CD4-positive, alpha-beta T cell treated with Interferon alpha-2 for 1 hour (primary cell): ENCODE results near the gene CSNK1G2.

Experiments used
- DNase-seq, 2 donors: peaks; one replicate each; pipeline ENCODE4 v3.0.0-alpha.2; 2020 to 2022

CSNK1G2 gene

GRCh38 chr19:1944916-1945561 lies 4.1 kb downstream of the CSNK1G2 start:
- no peak for DNase-seq

GRCh38 chr19:1945899-1946298 lies 4.9 kb downstream of the CSNK1G2 start:
- DNase-seq, result peak in 1 of 2 donors; percentile 38

GRCh38 chr19:1947651-1948209 lies 6.8 kb downstream of the CSNK1G2 start:
- DNase-seq, result no peak

- no peak for DNase-seq
Measured at GRCh38 chr19:1949304-1950101, 8.5 kb downstream of the CSNK1G2 start.

- no peak for DNase-seq
Measured at GRCh38 chr19:1950640-1951039, 9.7 kb downstream of the CSNK1G2 start.

- no peak for DNase-seq
Measured at GRCh38 chr19:1952635-1953034, 11.7 kb downstream of the CSNK1G2 start.

GRCh38 chr19:1953037-1953436 lies 12.1 kb downstream of the CSNK1G2 start:
- DNase-seq, result no peak

- no peak for DNase-seq
Measured at GRCh38 chr19:1953441-1954094, 12.6 kb downstream of the CSNK1G2 start.

GRCh38 chr19:1954532-1954933 lies 13.6 kb downstream of the CSNK1G2 start:
- no peak for DNase-seq

GRCh38 chr19:1955171-1956121 lies 14.5 kb downstream of the CSNK1G2 start:
- no peak for DNase-seq

- DNase-seq, result no peak
Measured at GRCh38 chr19:1956122-1956494, 15.1 kb downstream of the CSNK1G2 start.

- DNase-seq, result no peak
Measured at GRCh38 chr19:1956868-1957492, 16.0 kb downstream of the CSNK1G2 start.

GRCh38 chr19:1957562-1958248 lies 16.7 kb downstream of the CSNK1G2 start:
- DNase-seq, result no peak

- DNase-seq, result no peak
Measured at GRCh38 chr19:1959928-1960589, 19.1 kb downstream of the CSNK1G2 start.

GRCh38 chr19:1961000-1961883 lies 20.3 kb downstream of the CSNK1G2 start:
- DNase-seq, result no peak

- DNase-seq, result no peak
Measured at GRCh38 chr19:1962674-1963073, 21.7 kb downstream of the CSNK1G2 start.

- DNase-seq, result peak in 1 of 2 donors; percentile 34
Measured at GRCh38 chr19:1967087-1967608, 26.2 kb downstream of the CSNK1G2 start.

GRCh38 chr19:1968279-1969175 lies 27.6 kb downstream of the CSNK1G2 start:
- DNase-seq, result no peak
